Measurements from ENCODE around the gene SCAMP5. TPM values are rescaled to one million over a fixed set of nuclear protein-coding genes. Genes with fewer than 3 reads are reported as not detected.

Gene SCAMP5
- total RNA-seq, 1 experiment from 2014 or later: 7.0 TPM

DNA sequence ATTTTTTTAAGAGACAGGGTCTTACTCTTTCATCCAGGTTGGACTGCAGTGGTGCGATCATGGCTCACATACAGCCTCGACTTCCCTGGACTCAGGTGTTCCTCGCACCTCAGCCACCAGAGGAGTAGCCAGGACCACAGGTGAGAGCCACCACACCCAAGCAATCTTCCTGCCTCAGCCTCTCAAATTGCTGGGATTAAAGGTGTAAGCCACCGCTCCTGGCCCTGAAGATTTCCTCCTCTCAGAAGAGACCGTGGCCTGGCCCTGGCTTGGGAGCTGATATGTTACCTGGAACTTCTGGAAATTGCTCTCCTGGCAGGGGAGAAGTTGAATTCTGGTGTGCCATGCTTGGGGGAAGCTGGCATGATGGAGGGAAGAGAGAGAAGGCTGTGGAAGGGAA lies 64.2 kb downstream of the SCAMP5 start:
- no peak for DNase-seq
- Histone ChIP-seq H3K27me3 (ENCODE audit: low read length) (no peaks in the 10 kb centered on the region), H3K27ac (ENCODE audit: low read length) (no peak overlapping the region), H2AFZ (ENCODE audit: low read length) (no peak overlapping the region), H3K9me3 (ENCODE audit: low read length) (no peaks in the 10 kb centered on the region), H3K4me2 (ENCODE audit: low read length) (no peak overlapping the region), H3K4me3 (ENCODE audit: low read length) (no peak overlapping the region), H4K20me1 (ENCODE audit: low read length) (no peaks in the 10 kb centered on the region), H3K4me1 (ENCODE audit: insufficient read depth, low read length) (no peaks in the 10 kb centered on the region), H3K9me2 (replicated peaks; ENCODE audit: low read length) (no peaks in the 10 kb centered on the region), H3K36me3 (ENCODE audit: low read depth, low read length) (no peaks in the 10 kb centered on the region), H3K9ac (ENCODE audit: low read length) (no peak overlapping the region), H3F3A (ENCODE audit: low read length, unreplicated experiment) (no peaks in the 10 kb centered on the region), H3K79me2 (ENCODE audit: low read length) (no peaks in the 10 kb centered on the region)
- no peak for ATAC-seq
- BruUV-seq (replicated peaks): no TSS peak
- intact Hi-C loops (cut with micrococcal nuclease): no loop called here
- TF ChIP-seq, protein P1, sequence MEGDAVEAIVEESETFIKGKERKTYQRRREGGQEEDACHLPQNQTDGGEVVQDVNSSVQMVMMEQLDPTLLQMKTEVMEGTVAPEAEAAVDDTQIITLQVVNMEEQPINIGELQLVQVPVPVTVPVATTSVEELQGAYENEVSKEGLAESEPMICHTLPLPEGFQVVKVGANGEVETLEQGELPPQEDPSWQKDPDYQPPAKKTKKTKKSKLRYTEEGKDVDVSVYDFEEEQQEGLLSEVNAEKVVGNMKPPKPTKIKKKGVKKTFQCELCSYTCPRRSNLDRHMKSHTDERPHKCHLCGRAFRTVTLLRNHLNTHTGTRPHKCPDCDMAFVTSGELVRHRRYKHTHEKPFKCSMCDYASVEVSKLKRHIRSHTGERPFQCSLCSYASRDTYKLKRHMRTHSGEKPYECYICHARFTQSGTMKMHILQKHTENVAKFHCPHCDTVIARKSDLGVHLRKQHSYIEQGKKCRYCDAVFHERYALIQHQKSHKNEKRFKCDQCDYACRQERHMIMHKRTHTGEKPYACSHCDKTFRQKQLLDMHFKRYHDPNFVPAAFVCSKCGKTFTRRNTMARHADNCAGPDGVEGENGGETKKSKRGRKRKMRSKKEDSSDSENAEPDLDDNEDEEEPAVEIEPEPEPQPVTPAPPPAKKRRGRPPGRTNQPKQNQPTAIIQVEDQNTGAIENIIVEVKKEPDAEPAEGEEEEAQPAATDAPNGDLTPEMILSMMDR (conservative IDR thresholded peaks at IDR 0.05; ENCODE audit: low read depth, low read length): no peak
- no peak for TF ChIP-seq EZH2phosphoT487 (IDR thresholded peaks at IDR 0.05; ENCODE audit: borderline replicate concordance, low read length)
- no peak for TF ChIP-seq EZH2 (IDR thresholded peaks at IDR 0.05; ENCODE audit: low read length, unreplicated experiment)
- ChIA-PET CTCF (no interaction called here), POLR2A (ENCODE audit: unreplicated experiment) (no interaction called here)

- no peak overlapping the region for H3K4me3 ChIP-seq (ENCODE audit: low read length)
- CTCF ChIA-PET: no interaction called here
Measured at GRCh38 chr15:75061272-75061671, 65.9 kb downstream of the SCAMP5 start.

DNA sequence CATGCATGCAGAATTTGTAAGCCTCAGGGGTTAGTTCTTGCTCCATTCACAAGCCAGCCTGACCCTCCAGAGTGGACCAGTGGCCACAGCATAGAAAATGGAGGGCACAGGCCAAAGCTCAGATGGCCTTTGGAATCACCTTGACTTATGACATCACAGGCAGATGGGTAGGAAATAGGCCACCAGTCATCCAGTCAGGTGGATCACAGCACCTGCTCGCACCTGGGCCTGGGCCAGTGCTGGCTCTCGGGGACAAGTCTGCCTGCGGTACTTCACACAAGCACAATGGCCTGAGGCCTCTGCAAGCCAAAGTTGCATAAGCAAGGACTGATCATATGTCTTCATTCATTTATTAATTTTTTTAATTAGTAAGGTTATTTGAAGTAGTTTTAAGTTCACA lies 67.3 kb downstream of the SCAMP5 start:
- H3K4me3 ChIP-seq (ENCODE audit: low read length): no peak overlapping the region
- CTCF ChIA-PET: no interaction called here
- H3K27me3 ChIP-seq (ENCODE audit: low read length): no peaks in the 10 kb centered on the region
- H3K9me3 ChIP-seq (ENCODE audit: low read length): no peaks in the 10 kb centered on the region
- no peak overlapping the region for H3K4me2 ChIP-seq (ENCODE audit: low read length)
- ATAC-seq: no peak
- no peak for DNase-seq
- H3K36me3 ChIP-seq (ENCODE audit: low read depth, low read length): no peaks in the 10 kb centered on the region
- peaks cover 3% of the 10 kb centered on the region for H3F3A ChIP-seq (ENCODE audit: low read length, unreplicated experiment)
- H4K20me1 ChIP-seq (ENCODE audit: low read length): no peaks in the 10 kb centered on the region
- no peak overlapping the region for H3K27ac ChIP-seq (ENCODE audit: low read length)
- TF ChIP-seq, protein P1 (conservative IDR thresholded peaks at IDR 0.05; ENCODE audit: low read depth, low read length): no peak
- TF ChIP-seq EZH2 (IDR thresholded peaks at IDR 0.05; ENCODE audit: low read length, unreplicated experiment): no peak
- TF ChIP-seq EZH2phosphoT487 (IDR thresholded peaks at IDR 0.05; ENCODE audit: borderline replicate concordance, low read length): no peak
- POLR2A ChIA-PET (ENCODE audit: unreplicated experiment): no interaction called here
- intact Hi-C loops (cut with micrococcal nuclease): no loop called here
- no peak overlapping the region for H3K9ac ChIP-seq (ENCODE audit: low read length)
- H3K79me2 ChIP-seq (ENCODE audit: low read length): no peaks in the 10 kb centered on the region
- no peaks in the 10 kb centered on the region for H3K9me2 ChIP-seq (replicated peaks; ENCODE audit: low read length)
- no TSS peak for BruUV-seq (replicated peaks)
- peaks cover 27% of the 10 kb centered on the region for H3K4me1 ChIP-seq (ENCODE audit: insufficient read depth, low read length)
- H2AFZ ChIP-seq (ENCODE audit: low read length): no peak overlapping the region

More at GRCh38 chr15:75061272-75061671, 65.9 kb downstream of the SCAMP5 start:
- H2AFZ ChIP-seq (ENCODE audit: low read length): no peak overlapping the region
- TF ChIP-seq EZH2phosphoT487 (IDR thresholded peaks at IDR 0.05; ENCODE audit: borderline replicate concordance, low read length) (no peak), EZH2 (IDR thresholded peaks at IDR 0.05; ENCODE audit: low read length, unreplicated experiment) (no peak)
- TF ChIP-seq, protein P1 (conservative IDR thresholded peaks at IDR 0.05; ENCODE audit: low read depth, low read length): no peak
- BruUV-seq (replicated peaks): no TSS peak
- intact Hi-C loops (cut with micrococcal nuclease): no loop called here
- DNase-seq: no peak
- no peaks in the 10 kb centered on the region for H3K9me2 ChIP-seq (replicated peaks; ENCODE audit: low read length)
- no peaks in the 10 kb centered on the region for H3K79me2 ChIP-seq (ENCODE audit: low read length)
- H3K9ac ChIP-seq (ENCODE audit: low read length): no peak overlapping the region
- no peaks in the 10 kb centered on the region for H3K36me3 ChIP-seq (ENCODE audit: low read depth, low read length)
- H3K9me3 ChIP-seq (ENCODE audit: low read length): no peaks in the 10 kb centered on the region
- no peaks in the 10 kb centered on the region for H3K27me3 ChIP-seq (ENCODE audit: low read length)
- POLR2A ChIA-PET (ENCODE audit: unreplicated experiment): no interaction called here
- H3K27ac ChIP-seq (ENCODE audit: low read length): no peak overlapping the region
- no peak for ATAC-seq
- no peaks in the 10 kb centered on the region for H3F3A ChIP-seq (ENCODE audit: low read length, unreplicated experiment)
- peaks cover 12% of the 10 kb centered on the region for H3K4me1 ChIP-seq (ENCODE audit: insufficient read depth, low read length)
- H3K4me2 ChIP-seq (ENCODE audit: low read length): no peak overlapping the region
- no peaks in the 10 kb centered on the region for H4K20me1 ChIP-seq (ENCODE audit: low read length)

Measured in PC-3 (cell line).